HEK293T (cell line): ENCODE results near the gene CEP57L1.

Source experiments
- ARNT ChIP-seq: fragments of 450-650 bp; IDR thresholded peaks from 2 replicates; pipeline ENCODE4 v1.6.1; 2017; ENCODE audit warnings: mild to moderate bottlenecking
- BHLHE40 ChIP-seq: fragments of 450-650 bp; IDR thresholded peaks from 2 replicates; pipeline ENCODE4 v1.6.1; 2016; ENCODE audit warnings: mild to moderate bottlenecking, moderate library complexity, borderline replicate concordance
- CTBP1 ChIP-seq: fragments of 450-650 bp; IDR thresholded peaks from 2 replicates; pipeline ENCODE4 v1.6.1; 2016; ENCODE audit warnings: borderline replicate concordance
- ELF4 ChIP-seq: fragments of 450-650 bp; IDR thresholded peaks from 2 replicates; pipeline ENCODE4 v1.6.1; 2017; ENCODE audit warnings: antibody characterized with exemption
- FOXA1 ChIP-seq: fragments of 450-650 bp; IDR thresholded peaks from 2 replicates; pipeline ENCODE4 v1.6.1; 2016; ENCODE audit warnings: mild to moderate bottlenecking
- FOXK2 ChIP-seq: fragments of 450-650 bp; IDR thresholded peaks from 2 replicates; pipeline ENCODE4 v1.6.1; 2016; ENCODE audit warnings: mild to moderate bottlenecking
- FOXM1 ChIP-seq: fragments of 450-650 bp; IDR thresholded peaks from 2 replicates; pipeline ENCODE4 v1.6.1; 2017; ENCODE audit warnings: mild to moderate bottlenecking, borderline replicate concordance
- L3MBTL2 ChIP-seq: fragments of 450-650 bp; conservative IDR thresholded peaks from 2 replicates; pipeline ENCODE4 v1.6.1; 2016; ENCODE audit warnings: mild to moderate bottlenecking
- LEF1 ChIP-seq: fragments of 450-650 bp; IDR thresholded peaks from 2 replicates; pipeline ENCODE4 v1.6.1; 2017; ENCODE audit warnings: mild to moderate bottlenecking, borderline replicate concordance
- NFRKB ChIP-seq: fragments of 450-650 bp; IDR thresholded peaks from 2 replicates; pipeline ENCODE4 v1.6.1; 2016; ENCODE audit warnings: mild to moderate bottlenecking, moderate library complexity
- SP1 ChIP-seq: fragments of 450-650 bp; IDR thresholded peaks from 2 replicates; pipeline ENCODE4 v1.6.1; 2017
- SUZ12 ChIP-seq: fragments of 450-650 bp; IDR thresholded peaks from 2 replicates; pipeline ENCODE4 v1.6.1; 2016; ENCODE audit warnings: mild to moderate bottlenecking
- ZNF384 ChIP-seq: fragments of 450-650 bp; IDR thresholded peaks from 2 replicates; pipeline ENCODE4 v1.6.1; 2016
- TF ChIP-seq, protein P1 (sequence below): fragments of 450-650 bp; IDR thresholded peaks from 2 replicates; pipeline ENCODE4 v1.6.1; 2016

DNA sequence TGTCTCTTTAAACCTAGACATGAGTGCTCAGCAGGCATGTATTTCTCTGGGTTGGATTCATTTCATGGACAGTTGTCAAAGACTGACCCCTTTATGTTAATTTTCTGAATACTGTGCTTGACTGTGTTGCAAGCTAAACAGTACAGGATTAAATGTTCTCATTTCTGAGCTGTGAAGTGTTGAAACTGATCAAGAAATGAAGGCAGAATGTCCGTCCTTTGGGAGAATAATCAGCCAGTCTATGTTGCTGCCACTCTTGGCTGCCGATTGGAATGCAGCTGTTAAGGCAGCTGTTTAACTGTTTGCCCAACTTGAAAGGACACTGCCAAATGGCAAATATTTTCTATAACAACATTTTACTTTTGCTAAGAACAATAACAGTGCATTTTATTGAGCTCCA is 87.3 kb downstream of the CEP57L1 start:
- TF ChIP-seq NFRKB: no peak
- TF ChIP-seq FOXK2: no peak
- TF ChIP-seq ARNT: no peak
- no peak for TF ChIP-seq ZNF384
- TF ChIP-seq FOXM1: no peak
- no peak for TF ChIP-seq BHLHE40
- TF ChIP-seq, protein P1, sequence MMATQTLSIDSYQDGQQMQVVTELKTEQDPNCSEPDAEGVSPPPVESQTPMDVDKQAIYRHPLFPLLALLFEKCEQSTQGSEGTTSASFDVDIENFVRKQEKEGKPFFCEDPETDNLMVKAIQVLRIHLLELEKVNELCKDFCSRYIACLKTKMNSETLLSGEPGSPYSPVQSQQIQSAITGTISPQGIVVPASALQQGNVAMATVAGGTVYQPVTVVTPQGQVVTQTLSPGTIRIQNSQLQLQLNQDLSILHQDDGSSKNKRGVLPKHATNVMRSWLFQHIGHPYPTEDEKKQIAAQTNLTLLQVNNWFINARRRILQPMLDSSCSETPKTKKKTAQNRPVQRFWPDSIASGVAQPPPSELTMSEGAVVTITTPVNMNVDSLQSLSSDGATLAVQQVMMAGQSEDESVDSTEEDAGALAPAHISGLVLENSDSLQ: no peak
- TF ChIP-seq FOXA1: no peak
- TF ChIP-seq CTBP1: no peak
- no peak for TF ChIP-seq SUZ12
- TF ChIP-seq ELF4: no peak
- TF ChIP-seq L3MBTL2: no peak
- TF ChIP-seq SP1: no peak
- no peak for TF ChIP-seq LEF1
